Activated T-cell treated with anti-CD3 and anti-CD28 coated beads, Interleukin-2, amount 50 U/mL, for 24 hours (primary cell): Measurements from ENCODE around the gene ZNF362.
A peak's percentile ranks its signal among the peaks of the same experiment; 100 is the strongest.

Experiments used
- DNase-seq: peaks from one replicate; pipeline ENCODE4 v3.0.0-alpha.2; 2020
- H3K27ac Mint-ChIP-seq: 2 replicates; pipeline ENCODE4 v1.8.0; 2020; ENCODE audit warnings: mild to moderate bottlenecking, mixed read lengths
- H3K27me3 Mint-ChIP-seq: 2 replicates; pipeline ENCODE4 v1.8.0; 2020; ENCODE audit warnings: mixed read lengths
- H3K36me3 Mint-ChIP-seq: 2 replicates; pipeline ENCODE4 v1.8.0; 2020; ENCODE audit warnings: low read depth, mixed read lengths
- H3K4me1 Mint-ChIP-seq: 2 replicates; pipeline ENCODE4 v1.8.0; 2020; ENCODE audit warnings: low read depth, mixed read lengths
- H3K4me3 Mint-ChIP-seq: 2 replicates; pipeline ENCODE4 v1.8.0; 2020; ENCODE audit warnings: mild to moderate bottlenecking, moderate library complexity, mixed read lengths
- H3K9me3 Mint-ChIP-seq: 2 replicates; pipeline ENCODE4 v1.8.0; 2020; ENCODE audit warnings: mixed read lengths

The ZNF362 gene

GRCh38 chr1:33255347-33256220 is 708 bp upstream of the ZNF362 start:
- Mint-ChIP-seq H3K4me1 (peaks cover 32% of the 10 kb centered on the region), H3K27ac (peak overlapping the region; percentile 51)

GRCh38 chr1:33256221-33256470 is 146 bp upstream of the ZNF362 start:
- no peaks in the 10 kb centered on the region for H3K27me3 Mint-ChIP-seq
- peaks cover 36% of the 10 kb centered on the region for H3K4me1 Mint-ChIP-seq
- H3K9me3 Mint-ChIP-seq = no peaks in the 10 kb centered on the region
- DNase-seq = no peak
- H3K36me3 Mint-ChIP-seq = peaks cover 5% of the 10 kb centered on the region
- no peak overlapping the region for H3K27ac Mint-ChIP-seq
- no peak overlapping the region for H3K4me3 Mint-ChIP-seq

More at GRCh38 chr1:33255347-33256220, 708 bp upstream of the ZNF362 start:
- H3K9me3 Mint-ChIP-seq = no peaks in the 10 kb centered on the region
- peaks cover 5% of the 10 kb centered on the region for H3K36me3 Mint-ChIP-seq
- H3K27me3 Mint-ChIP-seq = no peaks in the 10 kb centered on the region
- H3K4me3 Mint-ChIP-seq = peak overlapping the region; percentile 65
- DNase-seq = peak; percentile 67

GRCh38 chr1:33257207-33257771 is 997 bp downstream of the ZNF362 start:
- no peaks in the 10 kb centered on the region for H3K9me3 Mint-ChIP-seq
- H3K36me3 Mint-ChIP-seq = peaks cover 5% of the 10 kb centered on the region
- no peak for DNase-seq
- H3K4me3 Mint-ChIP-seq = peak overlapping the region; percentile 96
- H3K4me1 Mint-ChIP-seq = peaks cover 42% of the 10 kb centered on the region
- peak overlapping the region; percentile 93 for H3K27ac Mint-ChIP-seq
- H3K27me3 Mint-ChIP-seq = no peaks in the 10 kb centered on the region

GRCh38 chr1:33257772-33258712 is 1.8 kb downstream of the ZNF362 start:
- Mint-ChIP-seq H3K4me3 (peak overlapping the region; percentile 96), H3K36me3 (peaks cover 8% of the 10 kb centered on the region), H3K4me1 (peaks cover 42% of the 10 kb centered on the region), H3K27me3 (no peaks in the 10 kb centered on the region), H3K27ac (peak overlapping the region; percentile 93), H3K9me3 (no peaks in the 10 kb centered on the region)
- no peak for DNase-seq

GRCh38 chr1:33258788-33259274 is 2.5 kb downstream of the ZNF362 start:
- no peaks in the 10 kb centered on the region for H3K27me3 Mint-ChIP-seq
- DNase-seq = no peak
- H3K4me3 Mint-ChIP-seq = peak overlapping the region; percentile 96
- H3K9me3 Mint-ChIP-seq = no peaks in the 10 kb centered on the region
- H3K4me1 Mint-ChIP-seq = peaks cover 42% of the 10 kb centered on the region
- no peak overlapping the region for H3K27ac Mint-ChIP-seq
- peaks cover 8% of the 10 kb centered on the region for H3K36me3 Mint-ChIP-seq

- Mint-ChIP-seq H3K4me3 (no peak overlapping the region), H3K4me1 (peaks cover 42% of the 10 kb centered on the region)
Measured at GRCh38 chr1:33259879-33260278, 3.6 kb downstream of the ZNF362 start.

GRCh38 chr1:33260439-33260838 is 4.1 kb downstream of the ZNF362 start:
- Mint-ChIP-seq H3K9me3 (no peaks in the 10 kb centered on the region), H3K27me3 (no peaks in the 10 kb centered on the region), H3K36me3 (peaks cover 8% of the 10 kb centered on the region), H3K27ac (peak overlapping the region; percentile 66), H3K4me1 (peaks cover 39% of the 10 kb centered on the region), H3K4me3 (no peak overlapping the region)
- DNase-seq = no peak

More at GRCh38 chr1:33259879-33260278, 3.6 kb downstream of the ZNF362 start:
- Mint-ChIP-seq H3K36me3 (peaks cover 8% of the 10 kb centered on the region), H3K27ac (peak overlapping the region; percentile 66), H3K27me3 (no peaks in the 10 kb centered on the region), H3K9me3 (no peaks in the 10 kb centered on the region)
- no peak for DNase-seq

- Mint-ChIP-seq H3K4me1 (peaks cover 37% of the 10 kb centered on the region), H3K36me3 (peaks cover 8% of the 10 kb centered on the region), H3K9me3 (no peaks in the 10 kb centered on the region), H3K4me3 (no peak overlapping the region), H3K27me3 (no peaks in the 10 kb centered on the region), H3K27ac (no peak overlapping the region)
- no peak for DNase-seq
Measured at GRCh38 chr1:33261344-33261743, 5.1 kb downstream of the ZNF362 start.

GRCh38 chr1:33263890-33264504 is 7.7 kb downstream of the ZNF362 start:
- Mint-ChIP-seq H3K27me3 (no peaks in the 10 kb centered on the region), H3K4me1 (peaks cover 26% of the 10 kb centered on the region), H3K36me3 (peaks cover 4% of the 10 kb centered on the region), H3K27ac (no peak overlapping the region), H3K4me3 (no peak overlapping the region), H3K9me3 (no peaks in the 10 kb centered on the region)
- DNase-seq = no peak

- Mint-ChIP-seq H3K36me3 (peaks cover 4% of the 10 kb centered on the region), H3K27ac (no peak overlapping the region), H3K27me3 (no peaks in the 10 kb centered on the region), H3K4me3 (no peak overlapping the region), H3K4me1 (peaks cover 8% of the 10 kb centered on the region), H3K9me3 (no peaks in the 10 kb centered on the region)
- DNase-seq = no peak
Measured at GRCh38 chr1:33265780-33266605, 9.7 kb downstream of the ZNF362 start.

- H3K4me1 Mint-ChIP-seq = peaks cover 4% of the 10 kb centered on the region
- no peak overlapping the region for H3K4me3 Mint-ChIP-seq
- no peaks in the 10 kb centered on the region for H3K27me3 Mint-ChIP-seq
- H3K27ac Mint-ChIP-seq = no peak overlapping the region
- DNase-seq = no peak
- H3K36me3 Mint-ChIP-seq = peaks cover 4% of the 10 kb centered on the region
- no peaks in the 10 kb centered on the region for H3K9me3 Mint-ChIP-seq
Measured at GRCh38 chr1:33266766-33267165, 10.5 kb downstream of the ZNF362 start.

- peaks cover 3% of the 10 kb centered on the region for H3K36me3 Mint-ChIP-seq
- no peaks in the 10 kb centered on the region for H3K9me3 Mint-ChIP-seq
- no peak overlapping the region for H3K4me3 Mint-ChIP-seq
- no peak overlapping the region for H3K27ac Mint-ChIP-seq
- peaks cover 6% of the 10 kb centered on the region for H3K4me1 Mint-ChIP-seq
- no peak for DNase-seq
- no peaks in the 10 kb centered on the region for H3K27me3 Mint-ChIP-seq
Measured at GRCh38 chr1:33267468-33268205, 11.3 kb downstream of the ZNF362 start.

GRCh38 chr1:33268457-33268856 is 12.2 kb downstream of the ZNF362 start:
- Mint-ChIP-seq H3K9me3 (no peaks in the 10 kb centered on the region), H3K4me3 (no peak overlapping the region), H3K27ac (peak overlapping the region; percentile 31), H3K4me1 (peaks cover 14% of the 10 kb centered on the region), H3K36me3 (no peaks in the 10 kb centered on the region), H3K27me3 (no peaks in the 10 kb centered on the region)
- DNase-seq = no peak
